Measurements from ENCODE around the gene GATD1.

- no peak for TF ChIP-seq CTCF (IDR thresholded peaks at IDR 0.05)
- TF ChIP-seq POLR2A (IDR thresholded peaks at IDR 0.05): no peak
These were observed 15.7 kb downstream of the GATD1 start for GRCh38 chr11:761526-762108.

All from testis (tissue), 2 donors.